Measurements from ENCODE around the gene PLXDC2. TPM values are rescaled to one million over a fixed set of nuclear protein-coding genes. Genes with fewer than 3 reads are reported as not detected.

PLXDC2 gene
- polyA plus RNA-seq, 1 of the 3 experiments (the other 2 are of a cell fraction): 2.5 TPM

DNA sequence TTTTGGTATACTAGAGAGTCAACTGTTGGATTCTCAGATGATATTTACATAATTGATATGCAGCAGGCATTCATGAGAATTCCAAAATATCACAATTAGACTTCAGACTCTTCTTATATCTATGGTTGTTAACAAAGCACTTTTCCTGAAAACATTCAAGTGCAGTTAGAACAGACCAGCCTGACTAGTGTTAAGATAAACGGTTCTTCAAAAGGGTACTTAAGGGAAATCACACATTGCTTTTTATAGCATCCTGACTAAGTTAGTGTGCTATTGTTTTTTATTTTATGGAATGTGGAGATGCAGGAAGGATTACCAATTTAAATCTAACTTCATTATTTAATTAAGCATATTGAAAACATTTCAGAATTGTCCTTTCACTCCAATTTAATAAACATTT, 405.1 kb downstream of the PLXDC2 start (continued):
- TF ChIP-seq FOXM1 (IDR thresholded peaks at IDR 0.05; ENCODE audit: low read depth) (no peak), ELF1 (IDR thresholded peaks at IDR 0.05) (no peak), MEF2A (IDR thresholded peaks at IDR 0.05; ENCODE audit: borderline replicate concordance, low read depth) (no peak), POLR2AphosphoS5 (IDR thresholded peaks at IDR 0.05; ENCODE audit: low read depth, low read length) (no peak), JUND (IDR thresholded peaks at IDR 0.05) (no peak), GABPA (IDR thresholded peaks at IDR 0.05; ENCODE audit: low read depth) (no peak)
- TF ChIP-seq, protein P1, sequence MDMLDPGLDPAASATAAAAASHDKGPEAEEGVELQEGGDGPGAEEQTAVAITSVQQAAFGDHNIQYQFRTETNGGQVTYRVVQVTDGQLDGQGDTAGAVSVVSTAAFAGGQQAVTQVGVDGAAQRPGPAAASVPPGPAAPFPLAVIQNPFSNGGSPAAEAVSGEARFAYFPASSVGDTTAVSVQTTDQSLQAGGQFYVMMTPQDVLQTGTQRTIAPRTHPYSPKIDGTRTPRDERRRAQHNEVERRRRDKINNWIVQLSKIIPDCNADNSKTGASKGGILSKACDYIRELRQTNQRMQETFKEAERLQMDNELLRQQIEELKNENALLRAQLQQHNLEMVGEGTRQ (IDR thresholded peaks at IDR 0.05; ENCODE audit: borderline replicate concordance, low read depth, low read length): no peak
- TF ChIP-seq, protein P2, sequence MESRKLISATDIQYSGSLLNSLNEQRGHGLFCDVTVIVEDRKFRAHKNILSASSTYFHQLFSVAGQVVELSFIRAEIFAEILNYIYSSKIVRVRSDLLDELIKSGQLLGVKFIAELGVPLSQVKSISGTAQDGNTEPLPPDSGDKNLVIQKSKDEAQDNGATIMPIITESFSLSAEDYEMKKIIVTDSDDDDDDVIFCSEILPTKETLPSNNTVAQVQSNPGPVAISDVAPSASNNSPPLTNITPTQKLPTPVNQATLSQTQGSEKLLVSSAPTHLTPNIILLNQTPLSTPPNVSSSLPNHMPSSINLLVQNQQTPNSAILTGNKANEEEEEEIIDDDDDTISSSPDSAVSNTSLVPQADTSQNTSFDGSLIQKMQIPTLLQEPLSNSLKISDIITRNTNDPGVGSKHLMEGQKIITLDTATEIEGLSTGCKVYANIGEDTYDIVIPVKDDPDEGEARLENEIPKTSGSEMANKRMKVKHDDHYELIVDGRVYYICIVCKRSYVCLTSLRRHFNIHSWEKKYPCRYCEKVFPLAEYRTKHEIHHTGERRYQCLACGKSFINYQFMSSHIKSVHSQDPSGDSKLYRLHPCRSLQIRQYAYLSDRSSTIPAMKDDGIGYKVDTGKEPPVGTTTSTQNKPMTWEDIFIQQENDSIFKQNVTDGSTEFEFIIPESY (IDR thresholded peaks at IDR 0.05; ENCODE audit: borderline replicate concordance, low read depth): no peak

DNA sequence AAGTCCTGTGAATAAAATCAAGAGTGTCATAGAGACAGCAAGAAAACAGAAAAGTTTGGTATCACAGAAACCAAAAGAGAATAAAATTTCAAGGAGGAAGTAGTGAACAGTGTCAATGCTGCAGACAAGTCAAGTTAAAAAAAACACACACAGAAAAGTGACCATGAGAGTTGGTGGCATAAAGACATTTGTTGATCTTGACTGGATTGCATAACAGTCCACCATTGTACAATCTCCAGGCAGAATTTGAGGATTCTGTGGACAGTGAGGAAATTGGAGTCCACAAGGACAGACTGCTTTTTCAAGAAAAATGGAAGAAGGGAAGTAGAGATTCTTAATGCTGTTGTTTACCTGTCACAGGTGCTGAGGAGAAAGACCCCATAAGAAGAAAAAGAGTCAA, 412.5 kb downstream of the PLXDC2 start:
- H3K9me2 ChIP-seq: no peaks in the 10 kb centered on the region
- H3K4me1 ChIP-seq (ENCODE audit: control insufficient read depth in 1 of 2, insufficient read depth in 2 of 2, low read depth in 1 of 2, low read length in 1 of 2): no peaks in the 10 kb centered on the region
- H3K4me2 ChIP-seq: no peak overlapping the region
- no peak overlapping the region for H3K27ac ChIP-seq (ENCODE audit: low read depth in 2 of 2, low read length in 1 of 2)
- no peak overlapping the region for H2AFZ ChIP-seq (ENCODE audit: low read depth)
- no peak for DNase-seq
- TF ChIP-seq, protein P3, sequence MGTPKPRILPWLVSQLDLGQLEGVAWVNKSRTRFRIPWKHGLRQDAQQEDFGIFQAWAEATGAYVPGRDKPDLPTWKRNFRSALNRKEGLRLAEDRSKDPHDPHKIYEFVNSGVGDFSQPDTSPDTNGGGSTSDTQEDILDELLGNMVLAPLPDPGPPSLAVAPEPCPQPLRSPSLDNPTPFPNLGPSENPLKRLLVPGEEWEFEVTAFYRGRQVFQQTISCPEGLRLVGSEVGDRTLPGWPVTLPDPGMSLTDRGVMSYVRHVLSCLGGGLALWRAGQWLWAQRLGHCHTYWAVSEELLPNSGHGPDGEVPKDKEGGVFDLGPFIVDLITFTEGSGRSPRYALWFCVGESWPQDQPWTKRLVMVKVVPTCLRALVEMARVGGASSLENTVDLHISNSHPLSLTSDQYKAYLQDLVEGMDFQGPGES (IDR thresholded peaks at IDR 0.05; ENCODE audit: low read depth, low read length): no peak
- no peak for TF ChIP-seq TAF1 (IDR thresholded peaks at IDR 0.05; ENCODE audit: borderline replicate concordance, low read depth, low read length)
- TF ChIP-seq, protein P1 (IDR thresholded peaks at IDR 0.05; ENCODE audit: borderline replicate concordance, low read depth, low read length): no peak
- TF ChIP-seq RFX5 (IDR thresholded peaks at IDR 0.05; ENCODE audit: low read length): no peak
- no peak overlapping the region for H3K4me3 ChIP-seq (ENCODE audit: low read depth in 2 of 2, low read length in 1 of 2)
- H3K27me3 ChIP-seq (ENCODE audit: insufficient read depth): no peaks in the 10 kb centered on the region
- ChIA-PET POLR2A (no interaction called here), CTCF (no interaction called here)
- no peaks in the 10 kb centered on the region for H4K20me1 ChIP-seq (ENCODE audit: insufficient read depth)
- no peaks in the 10 kb centered on the region for H3K36me3 ChIP-seq (replicated peaks in 1 of 2; ENCODE audit: control insufficient read depth in 1 of 2, insufficient read depth in 2 of 2, low read length in 1 of 2)
- no peak overlapping the region for H3K9ac ChIP-seq
- no peaks in the 10 kb centered on the region for H3F3A ChIP-seq (replicated peaks; ENCODE audit: insufficient read depth)
- H3K79me2 ChIP-seq (ENCODE audit: insufficient read depth): no peaks in the 10 kb centered on the region
- no peaks in the 10 kb centered on the region for H3K9me3 ChIP-seq

All from SK-N-SH (cell line).